ENCODE data around the gene TFPI2. TPM values are rescaled to one million over a fixed set of nuclear protein-coding genes. Genes with fewer than 3 reads are reported as not detected.
"Not testable (repeated sequence)": the region's sequence is repeated elsewhere in the genome, so short reads cannot be mapped to it uniquely, and the experiment has no call there.

TFPI2 gene
- total and polyA plus RNA-seq, 2 of the 4 experiments (the other 2 are of a cell fraction) = 48.9 to 99.0 TPM

- CTCF ChIA-PET; H2AK5ac ChIP-seq (ENCODE audit: low read depth, low read length); H3K9me3 ChIP-seq (ENCODE audit: control insufficient read depth, insufficient read depth, low read length); H3K9me1 ChIP-seq (ENCODE audit: insufficient read depth, low read length); H3K4me3 ChIP-seq (ENCODE audit: insufficient read depth, low read depth, low read length); H3K36me3 ChIP-seq (ENCODE audit: control insufficient read depth, insufficient read depth, low read length); H3K9ac ChIP-seq (ENCODE audit: low read depth, low read length); H2BK5ac ChIP-seq (ENCODE audit: low read depth, low read length, poor library complexity, severe bottlenecking); dilution Hi-C loops (cut with HindIII; ENCODE audit: low sequenced_read_pairs, unreplicated experiment); H3K4me2 ChIP-seq (ENCODE audit: low read depth, low read length); H3K56ac ChIP-seq (ENCODE audit: extremely low read depth, insufficient read depth, low read length); H3K4ac ChIP-seq (ENCODE audit: low read depth, low read length); H4K20me1 ChIP-seq (ENCODE audit: insufficient read depth, low read length); H4K91ac ChIP-seq (ENCODE audit: insufficient read depth, low read depth, low read length); H2BK120ac ChIP-seq (ENCODE audit: low read depth, low read length); H3K4me1 ChIP-seq (ENCODE audit: control insufficient read depth, insufficient read depth, low read length); H3K14ac ChIP-seq (replicated peaks; ENCODE audit: low read depth, low read length); H3K27ac ChIP-seq (ENCODE audit: insufficient read depth, low read length); intact Hi-C loops (cut with micrococcal nuclease); H4K8ac ChIP-seq (ENCODE audit: low read depth in 2 of 2, low read length in 2 of 2); H2BK15ac ChIP-seq (ENCODE audit: low read depth, low read length); H2AFZ ChIP-seq (replicated peaks; ENCODE audit: low read length, poor library complexity); POLR2A ChIA-PET (ENCODE audit: unreplicated experiment); H2AK9ac ChIP-seq (replicated peaks; ENCODE audit: low read depth, low read length, poor library complexity); H4K5ac ChIP-seq (ENCODE audit: low read depth, low read length); ATAC-seq (ENCODE audit: low read depth); H2BK20ac ChIP-seq (ENCODE audit: low read depth, low read length); H3K27me3 ChIP-seq (ENCODE audit: control insufficient read depth, insufficient read depth, low read length); BruUV-seq (replicated peaks); H3K79me1 ChIP-seq (ENCODE audit: low read depth in 1 of 2, low read length in 2 of 2); H3K23ac ChIP-seq (ENCODE audit: low read depth, low read length): not testable (repeated sequence)
- 0 out of 2 replicates have a peak overlapping the region, but pooled peaks have one; percentile 55 for H3K18ac ChIP-seq (ENCODE audit: low read depth, low read length)
- in situ Hi-C loops (cut with MboI; ENCODE audit: low sequenced_read_pairs) = loop anchor here (25.0 kb wide), 1 partner anchor 526 kb away; no protein-coding TSS in a partner anchor
- peak; percentile 19 for DNase-seq
Measured at GRCh38 chr7:93911661-93912060, 21.1 kb upstream of the TFPI2 start.

- DNase-seq; H3K18ac ChIP-seq (ENCODE audit: low read depth, low read length); H4K20me1 ChIP-seq (ENCODE audit: insufficient read depth, low read length); H2AK9ac ChIP-seq (replicated peaks; ENCODE audit: low read depth, low read length, poor library complexity); H2BK20ac ChIP-seq (ENCODE audit: low read depth, low read length); H3K9me3 ChIP-seq (ENCODE audit: control insufficient read depth, insufficient read depth, low read length); H4K91ac ChIP-seq (ENCODE audit: insufficient read depth, low read depth, low read length); dilution Hi-C loops (cut with HindIII; ENCODE audit: low sequenced_read_pairs, unreplicated experiment); H3K9me1 ChIP-seq (ENCODE audit: insufficient read depth, low read length); H3K23ac ChIP-seq (ENCODE audit: low read depth, low read length); H3K79me1 ChIP-seq (ENCODE audit: low read depth in 1 of 2, low read length in 2 of 2); H3K14ac ChIP-seq (replicated peaks; ENCODE audit: low read depth, low read length); H2BK15ac ChIP-seq (ENCODE audit: low read depth, low read length); H3K36me3 ChIP-seq (ENCODE audit: control insufficient read depth, insufficient read depth, low read length); H3K27ac ChIP-seq (ENCODE audit: insufficient read depth, low read length); H2AFZ ChIP-seq (replicated peaks; ENCODE audit: low read length, poor library complexity); H4K8ac ChIP-seq (ENCODE audit: low read depth in 2 of 2, low read length in 2 of 2); H3K9ac ChIP-seq (ENCODE audit: low read depth, low read length); H3K27me3 ChIP-seq (ENCODE audit: control insufficient read depth, insufficient read depth, low read length); H3K4me1 ChIP-seq (ENCODE audit: control insufficient read depth, insufficient read depth, low read length); BruUV-seq (replicated peaks); H2BK120ac ChIP-seq (ENCODE audit: low read depth, low read length); H3K4me3 ChIP-seq (ENCODE audit: insufficient read depth, low read depth, low read length); intact Hi-C loops (cut with micrococcal nuclease); H3K4ac ChIP-seq (ENCODE audit: low read depth, low read length); H2AK5ac ChIP-seq (ENCODE audit: low read depth, low read length); H2BK5ac ChIP-seq (ENCODE audit: low read depth, low read length, poor library complexity, severe bottlenecking); CTCF ChIA-PET; H3K56ac ChIP-seq (ENCODE audit: extremely low read depth, insufficient read depth, low read length); ATAC-seq (ENCODE audit: low read depth); H3K4me2 ChIP-seq (ENCODE audit: low read depth, low read length): not testable (repeated sequence)
- H4K5ac ChIP-seq (ENCODE audit: low read depth, low read length) = 0 out of 2 replicates have a peak overlapping the region, but pooled peaks have one; percentile 63
- WGBS, 2 experiments (ENCODE audit: extremely low coverage in 2 of 2, insufficient read length in 1 of 2) = no CpG with 5 or more reads among the region's 3 CpGs
- in situ Hi-C loops (cut with MboI; ENCODE audit: low sequenced_read_pairs) = loop anchor here (25.0 kb wide), 1 partner anchor 526 kb away; no protein-coding TSS in a partner anchor
- POLR2A ChIA-PET (ENCODE audit: unreplicated experiment) = interaction anchor here (0.6 kb wide), 1 partner anchor 10 kb away, joined by 5 read pairs; the partner anchor contains the start of gene GNG11
Measured at GRCh38 chr7:93911242-93911641, 20.7 kb upstream of the TFPI2 start.
